IPS DF 6.9 (cell line): ENCODE results near the gene PARD3.

Experiments
- DNase-seq: peaks from one replicate; pipeline ENCODE4 v3.0.0-alpha.2; 2013; ENCODE audit warnings: low read depth, low spot score
- H3K27ac ChIP-seq: one replicate; pipeline ENCODE4 v1.5.1; 2013; ENCODE audit warnings: low read length, control low read depth
- H3K27me3 ChIP-seq: 2 replicates; pipeline ENCODE4 v1.6.1; 2013; ENCODE audit warnings: mild to moderate bottlenecking, low read length; ENCODE audit not compliant: control insufficient read depth, insufficient read depth
- H3K36me3 ChIP-seq: 2 replicates; pipeline ENCODE4 v1.6.1; 2013; ENCODE audit warnings: low read length; ENCODE audit not compliant: control insufficient read depth, insufficient read depth
- H3K4me1 ChIP-seq: 2 replicates; pipeline ENCODE4 v1.6.1; 2013; ENCODE audit warnings: low read length; ENCODE audit not compliant: control insufficient read depth, insufficient read depth
- H3K4me3 ChIP-seq: 2 replicates; pipeline ENCODE4 v1.5.1; 2013; ENCODE audit warnings: mild to moderate bottlenecking, low read length
- H3K9me3 ChIP-seq: 2 replicates; pipeline ENCODE4 v1.6.1; 2013; ENCODE audit warnings: low read length, inconsistent platforms; ENCODE audit not compliant: control insufficient read depth, insufficient read depth
- WGBS: extraction: QIAGEN DNeasy Blood & Tissue Kit; methylation state at CpG from one replicate; pipeline ENCODE4 v1.1.7; 2013; ENCODE audit warnings: mixed read lengths, missing lambda C conversion rate; ENCODE audit not compliant: insufficient read length, insufficient coverage; 5-methylcytosine and 5-hydroxymethylcytosine counted together

PARD3 gene

DNA sequence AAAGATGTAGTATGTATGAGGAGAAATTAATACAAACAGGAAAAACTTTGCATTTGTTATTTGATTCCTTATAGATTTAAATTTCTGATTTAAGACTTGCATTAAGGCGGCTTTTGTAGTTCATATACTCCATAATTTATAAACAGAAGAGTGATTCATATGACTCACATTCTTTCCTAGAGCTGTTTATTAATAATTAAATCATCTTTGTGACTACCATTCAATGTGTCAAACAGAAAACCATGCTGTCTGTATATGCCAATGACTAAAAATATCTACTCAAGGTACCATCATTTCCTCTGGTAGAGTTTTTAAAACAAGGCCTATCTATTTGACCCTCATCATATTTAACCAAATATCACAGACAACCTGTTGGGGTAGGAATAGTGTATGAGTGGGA lies 501.7 kb downstream of the PARD3 start:
- WGBS: no CpG with 5 or more reads among the region's 1 CpG
- Histone ChIP-seq H3K9me3 (no peaks in the 10 kb centered on the region), H3K4me1 (no peaks in the 10 kb centered on the region), H3K27me3 (no peaks in the 10 kb centered on the region), H3K27ac (no peak overlapping the region), H3K36me3 (no peaks in the 10 kb centered on the region), H3K4me3 (no peak overlapping the region)
- DNase-seq: no peak

DNA sequence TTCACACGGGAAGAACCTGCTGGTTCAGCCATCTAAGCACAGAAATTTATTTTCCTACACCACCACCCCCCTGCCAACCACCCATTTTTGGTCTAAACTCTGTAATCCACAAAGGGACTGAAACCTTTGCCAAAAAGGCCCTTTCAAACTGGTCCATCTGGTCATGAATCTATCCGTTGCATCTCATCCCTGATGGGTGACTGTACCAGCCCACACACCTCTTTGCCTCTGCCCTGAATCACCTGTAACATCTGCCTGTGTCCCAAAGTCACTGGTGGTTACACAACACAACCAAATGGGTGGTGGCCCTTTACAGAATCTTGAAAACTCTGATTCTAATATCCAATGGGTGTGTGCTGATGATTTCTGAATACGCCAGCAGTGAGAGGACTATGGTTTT lies 503.4 kb downstream of the PARD3 start:
- Histone ChIP-seq H3K4me3 (no peak overlapping the region), H3K36me3 (no peaks in the 10 kb centered on the region), H3K9me3 (no peaks in the 10 kb centered on the region), H3K27me3 (no peaks in the 10 kb centered on the region), H3K27ac (no peak overlapping the region), H3K4me1 (no peaks in the 10 kb centered on the region)
- no CpG with 5 or more reads among the region's 3 CpGs for WGBS
- no peak for DNase-seq

DNA sequence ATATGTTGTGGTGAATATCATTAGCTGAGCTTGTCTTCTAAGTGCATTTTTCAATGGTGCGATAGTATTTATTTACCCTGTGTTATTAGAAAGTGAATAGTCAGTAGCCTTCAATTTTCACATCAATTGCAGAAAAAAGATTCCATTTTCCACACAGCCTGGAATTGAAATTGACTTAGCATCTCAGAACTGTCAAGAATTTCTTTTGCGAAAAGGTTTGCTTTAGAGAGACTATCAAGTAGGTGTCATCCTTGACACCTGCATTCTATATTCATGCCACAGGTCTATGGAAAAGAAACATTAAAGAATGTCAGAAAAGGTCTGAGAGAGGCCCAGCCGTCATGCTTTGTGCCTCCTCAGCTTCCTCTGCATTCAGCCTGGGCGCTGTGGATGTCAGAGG lies 504.9 kb downstream of the PARD3 start:
- no peaks in the 10 kb centered on the region for H3K36me3 ChIP-seq
- H3K4me1 ChIP-seq: peaks cover 2% of the 10 kb centered on the region; the same call in 1 of the 2 replicates
- no peaks in the 10 kb centered on the region for H3K27me3 ChIP-seq
- H3K9me3 ChIP-seq: no peaks in the 10 kb centered on the region
- DNase-seq: no peak
- no peak overlapping the region for H3K4me3 ChIP-seq
- H3K27ac ChIP-seq: no peak overlapping the region
- WGBS: no CpG with 5 or more reads among the region's 4 CpGs

DNA sequence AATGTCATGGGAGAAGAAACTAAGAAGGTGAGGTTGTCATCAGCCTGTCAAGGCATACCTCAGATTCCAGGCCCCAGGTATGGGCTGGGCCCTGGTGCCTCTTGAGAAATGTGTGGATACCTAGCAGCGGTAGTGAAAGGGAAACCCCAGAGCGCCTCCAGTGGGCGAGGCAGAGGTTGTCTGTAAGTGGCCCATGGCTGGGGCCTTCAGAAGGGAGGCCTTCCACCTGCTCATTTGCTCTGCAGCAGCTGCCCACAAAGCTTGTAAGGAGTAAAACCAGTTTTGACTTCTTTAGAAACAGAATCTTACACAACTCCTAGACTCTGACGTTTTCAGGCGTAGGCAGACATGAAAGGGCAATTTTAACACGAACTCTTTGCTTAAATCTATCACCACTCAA lies 509.9 kb downstream of the PARD3 start:
- no peak overlapping the region for H3K4me3 ChIP-seq
- H3K36me3 ChIP-seq: no peaks in the 10 kb centered on the region
- no CpG with 5 or more reads among the region's 6 CpGs for WGBS
- peaks cover 2% of the 10 kb centered on the region; the same call in 1 of the 2 replicates for H3K4me1 ChIP-seq
- peak; percentile 67 for DNase-seq
- no peaks in the 10 kb centered on the region for H3K9me3 ChIP-seq
- H3K27me3 ChIP-seq: no peaks in the 10 kb centered on the region
- no peak overlapping the region for H3K27ac ChIP-seq

DNA sequence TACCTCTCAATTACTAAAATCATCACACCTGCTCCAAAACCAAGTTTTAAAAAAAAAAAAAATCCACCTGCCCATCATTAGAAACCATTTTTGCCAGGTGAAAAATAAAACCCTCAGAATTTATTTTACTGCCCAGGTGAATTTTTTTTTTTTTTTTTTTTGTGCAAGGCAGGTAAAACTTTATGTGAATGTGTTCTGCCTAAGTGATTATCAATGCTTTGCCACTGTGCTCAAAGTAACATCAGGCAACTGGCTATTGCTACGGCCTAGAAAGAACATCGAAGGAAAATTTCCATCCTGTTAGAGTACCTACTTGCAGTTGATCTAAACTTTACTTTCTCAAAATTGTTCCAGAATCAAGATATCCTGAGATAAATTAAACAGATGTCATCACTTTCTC lies 512.1 kb downstream of the PARD3 start:
- peaks cover 2% of the 10 kb centered on the region; the same call in 1 of the 2 replicates for H3K4me1 ChIP-seq
- no CpG with 5 or more reads among the region's 2 CpGs for WGBS
- H3K27me3 ChIP-seq: no peaks in the 10 kb centered on the region
- H3K36me3 ChIP-seq: no peaks in the 10 kb centered on the region
- H3K9me3 ChIP-seq: no peaks in the 10 kb centered on the region
- no peak overlapping the region for H3K27ac ChIP-seq
- no peak for DNase-seq
- no peak overlapping the region for H3K4me3 ChIP-seq

DNA sequence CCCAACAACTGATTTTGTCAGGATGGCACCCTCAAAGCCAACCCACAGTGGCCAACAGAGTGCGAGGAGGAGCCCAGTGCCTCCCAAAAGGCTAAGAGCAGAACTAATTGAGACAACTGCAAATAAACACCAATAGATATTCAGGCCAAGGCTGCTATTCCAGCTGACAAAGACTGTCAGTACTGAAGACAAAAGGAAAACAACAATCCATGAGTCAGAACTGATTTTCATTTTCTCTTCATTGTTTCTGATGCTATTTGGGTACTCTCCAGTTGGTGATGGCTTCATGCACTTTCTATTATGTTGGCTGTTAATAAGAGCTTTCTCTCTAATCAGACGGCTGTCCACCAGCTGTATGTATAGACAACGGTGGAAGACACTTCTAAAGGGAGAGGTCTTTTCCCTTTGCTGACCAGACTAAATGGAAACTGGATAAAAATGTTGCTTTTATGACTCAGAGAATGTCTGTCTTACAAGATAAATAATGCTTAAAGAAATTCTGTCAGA lies 515.9 kb downstream of the PARD3 start:
- no peaks in the 10 kb centered on the region for H3K9me3 ChIP-seq
- no peaks in the 10 kb centered on the region for H3K36me3 ChIP-seq
- no CpG with 5 or more reads among the region's 3 CpGs for WGBS
- H3K4me3 ChIP-seq: no peak overlapping the region
- H3K27ac ChIP-seq: no peak overlapping the region
- H3K27me3 ChIP-seq: no peaks in the 10 kb centered on the region
- no peaks in the 10 kb centered on the region for H3K4me1 ChIP-seq
- DNase-seq: no peak

GRCh38 chr10:34298346-34298818 lies 516.7 kb downstream of the PARD3 start:
- Histone ChIP-seq H3K9me3 (no peaks in the 10 kb centered on the region), H3K36me3 (no peaks in the 10 kb centered on the region), H3K4me1 (no peaks in the 10 kb centered on the region), H3K4me3 (no peak overlapping the region), H3K27me3 (no peaks in the 10 kb centered on the region), H3K27ac (no peak overlapping the region)
- DNase-seq: no peak
- WGBS: no CpG with 5 or more reads among the region's 16 CpGs

GRCh38 chr10:34297541-34298345 lies 517.4 kb downstream of the PARD3 start:
- Histone ChIP-seq H3K27ac (no peak overlapping the region), H3K27me3 (no peaks in the 10 kb centered on the region), H3K4me3 (no peak overlapping the region), H3K9me3 (no peaks in the 10 kb centered on the region), H3K36me3 (no peaks in the 10 kb centered on the region), H3K4me1 (no peaks in the 10 kb centered on the region)
- WGBS: no CpG with 5 or more reads among the region's 6 CpGs
- no peak for DNase-seq

DNA sequence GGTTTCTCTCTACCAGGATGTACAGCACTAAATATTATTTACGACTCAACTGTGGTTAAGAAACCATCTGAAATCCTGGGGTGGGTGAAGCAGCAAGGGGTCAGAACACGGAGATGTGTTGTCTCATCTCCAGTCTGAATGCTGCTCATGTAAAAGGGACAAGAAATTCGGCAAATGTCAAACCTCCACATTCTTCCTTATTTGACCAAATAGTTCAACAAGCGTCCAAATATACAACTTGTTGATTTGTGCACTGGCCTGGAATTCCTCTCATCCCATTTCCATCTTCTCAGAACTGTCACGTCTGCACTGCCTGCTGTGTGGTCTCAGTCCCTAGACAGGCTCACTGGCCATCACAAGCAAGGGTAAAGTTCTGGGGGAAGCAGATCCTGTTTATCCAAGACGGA lies 520.0 kb downstream of the PARD3 start:
- H3K4me3 ChIP-seq: no peak overlapping the region
- no peaks in the 10 kb centered on the region for H3K4me1 ChIP-seq
- H3K27me3 ChIP-seq: no peaks in the 10 kb centered on the region
- WGBS: no CpG with 5 or more reads among the region's 6 CpGs
- DNase-seq: no peak
- no peaks in the 10 kb centered on the region for H3K36me3 ChIP-seq
- H3K27ac ChIP-seq: no peak overlapping the region
- no peaks in the 10 kb centered on the region for H3K9me3 ChIP-seq

DNA sequence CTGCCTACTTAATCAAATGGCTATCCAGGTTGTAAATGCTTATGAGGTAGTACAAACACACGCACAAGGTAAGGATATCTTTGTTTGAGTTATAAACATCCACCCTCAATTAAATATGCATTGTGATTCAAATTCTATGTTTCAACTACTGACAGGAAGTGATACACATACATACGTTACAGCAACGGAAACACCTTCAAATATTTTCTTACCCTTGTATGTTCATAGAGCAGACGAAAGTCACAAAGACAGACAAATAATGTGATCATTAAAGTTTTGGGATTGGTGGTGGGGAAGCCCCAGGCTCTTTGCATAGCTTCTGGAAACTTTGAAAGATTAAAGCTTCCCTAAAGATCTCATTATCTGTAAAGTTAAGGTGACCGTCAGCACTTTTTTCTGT lies 521.0 kb downstream of the PARD3 start:
- H3K36me3 ChIP-seq: no peaks in the 10 kb centered on the region
- no peak for DNase-seq

DNA sequence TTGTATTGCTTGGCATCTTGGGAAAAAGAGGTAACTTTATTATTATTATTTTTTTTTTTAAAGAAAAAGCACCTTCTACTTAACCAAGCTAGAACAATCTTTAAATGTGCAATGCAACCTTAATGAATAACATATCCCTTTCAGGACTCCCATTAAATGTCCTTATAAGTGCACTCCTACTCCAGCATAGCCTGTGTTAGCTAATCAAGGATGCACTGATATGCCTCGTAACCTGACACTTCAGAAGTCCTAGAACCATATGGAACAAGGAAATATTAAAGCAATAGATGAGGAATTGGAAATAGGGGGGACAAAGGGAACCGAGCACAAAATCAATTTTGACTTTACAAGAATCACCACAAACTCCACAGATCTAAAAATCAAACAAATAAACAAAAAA lies 522.4 kb downstream of the PARD3 start:
- no peak overlapping the region for H3K27ac ChIP-seq
- no peaks in the 10 kb centered on the region for H3K4me1 ChIP-seq
- no peaks in the 10 kb centered on the region for H3K36me3 ChIP-seq
- no CpG with 5 or more reads among the region's 2 CpGs for WGBS
- no peak for DNase-seq
- no peaks in the 10 kb centered on the region for H3K27me3 ChIP-seq
- H3K9me3 ChIP-seq: no peaks in the 10 kb centered on the region
- H3K4me3 ChIP-seq: no peak overlapping the region

More for the DNA sequence above, 521.0 kb downstream of the PARD3 start:
- no peaks in the 10 kb centered on the region for H3K4me1 ChIP-seq
- H3K27me3 ChIP-seq: no peaks in the 10 kb centered on the region
- no CpG with 5 or more reads among the region's 5 CpGs for WGBS
- no peak overlapping the region for H3K27ac ChIP-seq
- H3K9me3 ChIP-seq: no peaks in the 10 kb centered on the region
- H3K4me3 ChIP-seq: no peak overlapping the region
